ENCODE measurements around the gene CBLB. TPM values are rescaled to one million over a fixed set of nuclear protein-coding genes. Genes with fewer than 3 reads are reported as not detected.

The CBLB gene
- total and polyA plus RNA-seq, 2 donors (not counting 1 experiment from before 2014, with no cell fraction given): 26.9 to 28.5 TPM

DNA sequence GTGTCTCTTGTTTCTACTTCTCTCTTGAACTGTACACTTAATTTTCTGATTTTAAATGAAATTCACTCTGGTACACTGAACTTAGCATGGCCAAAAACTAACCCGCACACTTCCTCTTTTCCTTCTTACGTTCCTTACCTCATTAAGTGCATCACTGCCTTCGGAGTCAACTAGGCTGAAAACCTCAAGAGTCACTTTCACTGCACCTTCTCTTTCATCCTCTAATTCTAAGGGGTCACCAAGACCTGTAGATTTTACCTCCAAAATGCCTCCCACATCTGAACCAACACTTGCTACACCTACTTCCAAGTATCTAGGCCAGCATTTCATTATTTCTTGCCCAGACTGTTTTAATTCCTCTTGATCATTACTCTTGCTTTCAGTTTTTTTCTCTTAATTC lies 6.6 kb downstream of the CBLB start:
- Histone ChIP-seq H3K79me2 (ENCODE audit: control insufficient read depth, insufficient read depth, low read length) (peaks cover 47% of the 10 kb centered on the region), H3K27me3 (ENCODE audit: control insufficient read depth, insufficient read depth, low read length) (no peaks in the 10 kb centered on the region), H3K4me3 (replicated peaks in 1 of 4; ENCODE audit: control extremely low read depth in 1 of 4, insufficient read depth in 1 of 4, low read depth in 3 of 4, low read length in 4 of 4) (no peak overlapping the region), H3K9me3 (ENCODE audit: control insufficient read depth, insufficient read depth, low read depth, low read length) (no peaks in the 10 kb centered on the region), H4K20me1 (ENCODE audit: control insufficient read depth, extremely low read depth, insufficient read depth, low read length) (no peaks in the 10 kb centered on the region), H3K27ac (ENCODE audit: insufficient read depth, low read length) (no peak overlapping the region), H3K36me3 (ENCODE audit: control insufficient read depth, insufficient read depth, low read length) (no peaks in the 10 kb centered on the region), H3K4me2 (ENCODE audit: extremely low read depth, insufficient read depth, low read length) (no peak overlapping the region), H2AFZ (ENCODE audit: low read length) (no peak overlapping the region), H3K9ac (ENCODE audit: insufficient read depth, low read length) (no peak overlapping the region), H3K4me1 (ENCODE audit: control insufficient read depth, extremely low read depth, insufficient read depth, low read length) (no peaks in the 10 kb centered on the region)
- DNase-seq (ENCODE audit: low read depth in 2 of 2): no peak
- TF ChIP-seq EZH2 (IDR thresholded peaks at IDR 0.05; ENCODE audit: low read length, missing control alignments) (no peak), CTCF (conservative IDR thresholded peaks at IDR 0.05 in 1 of 2, IDR thresholded peaks at IDR 0.05 in 1 of 2; ENCODE audit: low read depth in 1 of 2, low read length in 2 of 2) (no peak)

DNA sequence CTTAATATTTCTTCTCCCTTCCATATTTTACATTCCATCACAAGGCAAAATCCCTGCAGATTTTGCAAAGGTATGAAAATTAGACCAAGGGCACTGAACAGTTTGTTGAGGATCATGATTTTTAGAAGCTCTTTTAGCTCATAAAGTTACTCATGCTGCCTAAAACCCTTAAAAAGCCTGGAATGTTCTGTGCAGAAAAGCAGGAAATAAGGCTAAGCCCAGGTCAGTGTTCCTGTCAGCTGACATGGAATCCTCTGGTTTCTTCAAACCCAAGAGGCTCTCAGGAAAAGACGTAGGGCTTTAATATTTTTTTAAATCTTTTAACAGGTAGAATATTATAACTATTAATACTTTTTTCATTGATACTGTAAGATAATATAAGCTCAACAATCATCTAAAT lies 8.2 kb downstream of the CBLB start:
- Histone ChIP-seq H3K36me3 (ENCODE audit: control insufficient read depth, insufficient read depth, low read length) (no peaks in the 10 kb centered on the region), H3K27me3 (ENCODE audit: control insufficient read depth, insufficient read depth, low read length) (no peaks in the 10 kb centered on the region), H3K79me2 (ENCODE audit: control insufficient read depth, insufficient read depth, low read length) (peaks cover 36% of the 10 kb centered on the region), H4K20me1 (ENCODE audit: control insufficient read depth, extremely low read depth, insufficient read depth, low read length) (no peaks in the 10 kb centered on the region), H3K9me3 (ENCODE audit: control insufficient read depth, insufficient read depth, low read depth, low read length) (no peaks in the 10 kb centered on the region), H3K4me1 (ENCODE audit: control insufficient read depth, extremely low read depth, insufficient read depth, low read length) (no peaks in the 10 kb centered on the region), H3K9ac (ENCODE audit: insufficient read depth, low read length) (no peak overlapping the region), H3K4me3 (replicated peaks in 1 of 4; ENCODE audit: control extremely low read depth in 1 of 4, insufficient read depth in 1 of 4, low read depth in 3 of 4, low read length in 4 of 4) (no peak overlapping the region), H3K4me2 (ENCODE audit: extremely low read depth, insufficient read depth, low read length) (no peak overlapping the region), H3K27ac (ENCODE audit: insufficient read depth, low read length) (no peak overlapping the region), H2AFZ (ENCODE audit: low read length) (no peak overlapping the region)
- no peak for TF ChIP-seq EZH2 (IDR thresholded peaks at IDR 0.05; ENCODE audit: low read length, missing control alignments)
- TF ChIP-seq CTCF (conservative IDR thresholded peaks at IDR 0.05 in 1 of 2, IDR thresholded peaks at IDR 0.05 in 1 of 2; ENCODE audit: low read depth in 1 of 2, low read length in 2 of 2): no peak
- no peak for DNase-seq (ENCODE audit: low read depth in 2 of 2)

- no peaks in the 10 kb centered on the region for H3K27me3 ChIP-seq (ENCODE audit: control insufficient read depth, insufficient read depth, low read length)
- H3K9me3 ChIP-seq (ENCODE audit: control insufficient read depth, insufficient read depth, low read depth, low read length): no peaks in the 10 kb centered on the region
- peaks cover 24% of the 10 kb centered on the region for H3K79me2 ChIP-seq (ENCODE audit: control insufficient read depth, insufficient read depth, low read length)
- no peak overlapping the region for H3K4me2 ChIP-seq (ENCODE audit: extremely low read depth, insufficient read depth, low read length)
- no peak overlapping the region for H3K4me3 ChIP-seq (replicated peaks in 1 of 4; ENCODE audit: control extremely low read depth in 1 of 4, insufficient read depth in 1 of 4, low read depth in 3 of 4, low read length in 4 of 4)
- no peak for TF ChIP-seq CTCF (conservative IDR thresholded peaks at IDR 0.05 in 1 of 2, IDR thresholded peaks at IDR 0.05 in 1 of 2; ENCODE audit: low read depth in 1 of 2, low read length in 2 of 2)
- no peak for TF ChIP-seq EZH2 (IDR thresholded peaks at IDR 0.05; ENCODE audit: low read length, missing control alignments)
- no peak overlapping the region for H3K9ac ChIP-seq (ENCODE audit: insufficient read depth, low read length)
- no peak for DNase-seq (ENCODE audit: low read depth in 2 of 2)
- no peaks in the 10 kb centered on the region for H3K4me1 ChIP-seq (ENCODE audit: control insufficient read depth, extremely low read depth, insufficient read depth, low read length)
- no peak overlapping the region for H2AFZ ChIP-seq (ENCODE audit: low read length)
- no peak overlapping the region for H3K27ac ChIP-seq (ENCODE audit: insufficient read depth, low read length)
- H3K36me3 ChIP-seq (ENCODE audit: control insufficient read depth, insufficient read depth, low read length): no peaks in the 10 kb centered on the region
- no peaks in the 10 kb centered on the region for H4K20me1 ChIP-seq (ENCODE audit: control insufficient read depth, extremely low read depth, insufficient read depth, low read length)
These were observed 10.8 kb downstream of the CBLB start for GRCh38 chr3:105858017-105858416.
